IMR-90 (cell line): Measurements from ENCODE around the gene VEGFA. TPM values are rescaled to one million over a fixed set of nuclear protein-coding genes. Genes with fewer than 3 reads are reported as not detected.

Experiments used
- ATAC-seq: fragments of 200-7000 bp; cut with Tn5 transposase; 2 replicates; pipeline ENCODE4 v1.9.1; 2020; ENCODE audit warnings: low read depth, mild to moderate bottlenecking, moderate library complexity
- BruUV-seq: library from RNA; stranded (reverse); fragments of 400-500 nt; replicated peaks from 2 replicates; lab custom pipeline; 2021; lab: Mats Ljungman, UMichigan
- CTCF ChIA-PET: fragments of 300-600 bp; formaldehyde crosslinking; extraction: SDS; loops from one replicate; lab custom pipeline; 2021; ENCODE audit warnings: antibody characterized with exemption; lab: Yijun Ruan, JAX
- POLR2A ChIA-PET: fragments of 300-600 bp; sonication (Branson Sonifier 250); formaldehyde crosslinking; loops from one replicate; lab custom pipeline; 2022; ENCODE audit warnings: antibody characterized with exemption; ENCODE audit not compliant: unreplicated experiment; lab: Charles Lee
- DNase-seq: peaks from one replicate; pipeline ENCODE4 v3.0.0; 2013
- H2AFZ ChIP-seq: replicated peaks from 2 replicates; pipeline ENCODE3; 2013; ENCODE audit warnings: low read length, mild to moderate bottlenecking; ENCODE audit not compliant: poor library complexity
- H2AK5ac ChIP-seq: 2 replicates; pipeline ENCODE4 v1.6.1; 2013; ENCODE audit warnings: low read depth, low read length, inconsistent platforms
- H2AK9ac ChIP-seq: replicated peaks from 2 replicates; pipeline ENCODE3; 2013; ENCODE audit warnings: mild to moderate bottlenecking, low read depth, low read length, moderate library complexity; ENCODE audit not compliant: poor library complexity
- H2BK120ac ChIP-seq: 2 replicates; pipeline ENCODE4 v1.6.1; 2013; ENCODE audit warnings: low read depth, low read length, inconsistent platforms
- H2BK15ac ChIP-seq: 3 replicates; pipeline ENCODE4 v1.6.1; 2013; ENCODE audit warnings: low read depth, low read length, inconsistent platforms
- H2BK20ac ChIP-seq: 2 replicates; pipeline ENCODE4 v1.6.1; 2013; ENCODE audit warnings: low read depth, mild to moderate bottlenecking, inconsistent platforms, low read length, moderate library complexity
- H2BK5ac ChIP-seq: 2 replicates; pipeline ENCODE4 v1.6.1; 2013; ENCODE audit warnings: mild to moderate bottlenecking, low read depth, low read length, inconsistent platforms; ENCODE audit not compliant: poor library complexity, severe bottlenecking
- H3K14ac ChIP-seq: replicated peaks from 2 replicates; pipeline ENCODE4 v1.6.1; 2013; ENCODE audit warnings: low read depth, low read length, inconsistent platforms
- H3K18ac ChIP-seq: 2 replicates; pipeline ENCODE4 v1.6.1; 2013; ENCODE audit warnings: low read depth, low read length, control low read depth
- H3K23ac ChIP-seq: 2 replicates; pipeline ENCODE4 v1.6.1; 2013; ENCODE audit warnings: low read depth, low read length, inconsistent platforms
- H3K27ac ChIP-seq: 2 replicates; pipeline ENCODE4 v1.5.1; 2013; ENCODE audit warnings: mild to moderate bottlenecking, control low read depth, low read length; ENCODE audit not compliant: insufficient read depth
- H3K27me3 ChIP-seq: 2 replicates; pipeline ENCODE4 v1.6.1; 2013; ENCODE audit warnings: low read length; ENCODE audit not compliant: control insufficient read depth, insufficient read depth
- H3K36me3 ChIP-seq: 2 replicates; pipeline ENCODE4 v1.6.1; 2013; ENCODE audit warnings: low read length, mixed read lengths; ENCODE audit not compliant: control insufficient read depth, insufficient read depth
- H3K4ac ChIP-seq: 2 replicates; pipeline ENCODE4 v1.6.1; 2013; ENCODE audit warnings: low read depth, low read length, inconsistent platforms
- H3K4me1 ChIP-seq: 2 replicates; pipeline ENCODE4 v1.6.1; 2013; ENCODE audit warnings: low read length, mixed read lengths; ENCODE audit not compliant: control insufficient read depth, insufficient read depth
- H3K4me2 ChIP-seq: 2 replicates; pipeline ENCODE4 v1.6.1; 2013; ENCODE audit warnings: low read depth, mild to moderate bottlenecking, control low read depth, low read length, moderate library complexity
- H3K4me3 ChIP-seq: 2 replicates; pipeline ENCODE4 v1.5.1; 2013; ENCODE audit warnings: low read depth, mild to moderate bottlenecking, control low read depth, low read length, moderate library complexity; ENCODE audit not compliant: insufficient read depth
- H3K56ac ChIP-seq: 2 replicates; pipeline ENCODE4 v1.6.1; 2013; ENCODE audit warnings: low read length, inconsistent platforms; ENCODE audit not compliant: insufficient read depth; ENCODE audit errors: extremely low read depth
- H3K79me1 ChIP-seq, 2 experiments: 2 replicates each; pipeline ENCODE4 v1.6.1; 2013; ENCODE audit warnings: low read length in 2 of 2, inconsistent platforms in 1 of 2, low read depth in 1 of 2
- H3K9ac ChIP-seq: 2 replicates; pipeline ENCODE4 v1.6.1; 2013; ENCODE audit warnings: low read depth, low read length, control low read depth
- H3K9me1 ChIP-seq: 2 replicates; pipeline ENCODE4 v1.6.1; 2013; ENCODE audit warnings: low read length, inconsistent platforms; ENCODE audit not compliant: insufficient read depth
- H3K9me3 ChIP-seq: 2 replicates; pipeline ENCODE4 v1.6.1; 2013; ENCODE audit warnings: low read length; ENCODE audit not compliant: control insufficient read depth, insufficient read depth
- H4K20me1 ChIP-seq: 2 replicates; pipeline ENCODE4 v1.6.1; 2013; ENCODE audit warnings: low read length, inconsistent platforms; ENCODE audit not compliant: insufficient read depth
- H4K5ac ChIP-seq: 2 replicates; pipeline ENCODE4 v1.6.1; 2013; ENCODE audit warnings: mild to moderate bottlenecking, low read depth, low read length, control low read depth
- H4K8ac ChIP-seq, 2 experiments: 2 replicates each; pipeline ENCODE4 v1.6.1; 2013; ENCODE audit warnings: low read depth in 2 of 2, low read length in 2 of 2, control low read depth in 1 of 2, inconsistent platforms in 1 of 2
- H4K91ac ChIP-seq: 2 replicates; pipeline ENCODE4 v1.6.1; 2013; ENCODE audit warnings: low read depth, low read length, inconsistent platforms; ENCODE audit not compliant: insufficient read depth
- BHLHE40 ChIP-seq: fragments of 150-350 bp; IDR thresholded peaks from 2 replicates; pipeline ENCODE4 v1.6.1; 2016; ENCODE audit warnings: mild to moderate bottlenecking, low read depth, low read length
- CHD1 ChIP-seq: IDR thresholded peaks from 2 replicates; pipeline ENCODE4 v1.6.1; 2012; ENCODE audit warnings: low read depth, low read length, improper control_type of control experiment
- CTCF ChIP-seq: conservative IDR thresholded peaks from 2 replicates; pipeline ENCODE4 v1.5.1; 2012; ENCODE audit warnings: mild to moderate bottlenecking, low read depth, low read length, improper control_type of control experiment
- FOS ChIP-seq: fragments of 150-350 bp; IDR thresholded peaks from 2 replicates; pipeline ENCODE4 v1.6.1; 2016; ENCODE audit warnings: low read depth, low read length
- MAFK ChIP-seq: IDR thresholded peaks from 2 replicates; pipeline ENCODE4 v1.6.1; 2012; ENCODE audit warnings: low read depth, low read length, improper control_type of control experiment
- MXI1 ChIP-seq: IDR thresholded peaks from 2 replicates; pipeline ENCODE4 v1.6.1; 2012; ENCODE audit warnings: low read depth, mild to moderate bottlenecking, low read length, moderate library complexity, borderline replicate concordance
- POLR2A ChIP-seq: IDR thresholded peaks from 2 replicates; pipeline ENCODE4 v1.6.1; 2012; ENCODE audit warnings: mild to moderate bottlenecking, low read depth, low read length
- RAD21 ChIP-seq: IDR thresholded peaks from 2 replicates; pipeline ENCODE4 v1.6.1; 2012; ENCODE audit warnings: low read length, improper control_type of control experiment
- RFX5 ChIP-seq: IDR thresholded peaks from 2 replicates; pipeline ENCODE4 v1.8.0; 2012; ENCODE audit warnings: low read depth, mild to moderate bottlenecking, low read length, moderate library complexity
- SMC3 ChIP-seq: fragments of 150-350 bp; IDR thresholded peaks from 2 replicates; pipeline ENCODE4 v1.6.1; 2016; ENCODE audit warnings: low read depth, mild to moderate bottlenecking, antibody characterized with exemption, low read length, moderate library complexity
- USF2 ChIP-seq: fragments of 150-350 bp; IDR thresholded peaks from 2 replicates; pipeline ENCODE4 v1.6.1; 2017; ENCODE audit warnings: mild to moderate bottlenecking, antibody characterized with exemption, low read length, low read depth
- dilution Hi-C: fragments of 300-500 bp; cut with HindIII; formaldehyde crosslinking; loops from one replicate; pipeline ENCODE4 v1.14.3; 2018; ENCODE audit warnings: low sequenced_read_pairs; ENCODE audit not compliant: unreplicated experiment
- in situ Hi-C: fragments of 300-500 bp; cut with MboI; formaldehyde crosslinking; loops from 3 replicates; pipeline ENCODE4 v1.14.3; 2019; ENCODE audit warnings: low sequenced_read_pairs, inconsistent platforms, mixed read lengths
- intact Hi-C: fragments of 100-400 bp; cut with micrococcal nuclease; formaldehyde crosslinking; loops from 2 replicates; pipeline ENCODE4 v1.10.0; 2022
- polyA plus RNA-seq, 3 experiments: library from polyadenylated mRNA; depleted of rRNA; stranded (reverse); fragments of >200 nt; gene quantifications; 2 replicates each; pipeline ENCODE4 v1.2.3, GENCODE V29; 2012; ENCODE audit warnings: low replicate concordance in 1 of 3
- total RNA-seq: library from RNA; depleted of rRNA; stranded (reverse); fragments of >200 nt; gene quantifications from 2 replicates; pipeline ENCODE4 v1.2.3, GENCODE V29; 2012
- TF ChIP-seq, protein P1 (sequence below): fragments of 150-350 bp; IDR thresholded peaks from 2 replicates; pipeline ENCODE4 v1.6.1; 2016; ENCODE audit warnings: low read depth, mild to moderate bottlenecking, low read length, moderate library complexity, borderline replicate concordance

VEGFA gene
- total and polyA plus RNA-seq, 2 of the 4 experiments (the other 2 are of a cell fraction) = 190 to 234 TPM

- no peak for ATAC-seq
- Histone ChIP-seq H3K14ac (no peak overlapping the region), H3K27ac (no peak overlapping the region), H3K9me3 (peaks cover 2% of the 10 kb centered on the region), H2BK15ac (no peak overlapping the region), H3K27me3 (peaks cover 5% of the 10 kb centered on the region), H4K91ac (no peak overlapping the region), H3K4ac (no peak overlapping the region), H2BK5ac (no peak overlapping the region), H2BK120ac (no peak overlapping the region), H4K8ac (no peak overlapping the region), H3K56ac (no peak overlapping the region), H3K18ac (no peak overlapping the region), H3K79me1 (no peaks in the 10 kb centered on the region), H3K23ac (no peak overlapping the region), H2AK9ac (no peak overlapping the region), H3K4me1 (peaks cover 2% of the 10 kb centered on the region; the same call in 1 of the 2 replicates), H2AK5ac (no peak overlapping the region), H3K36me3 (no peaks in the 10 kb centered on the region), H4K5ac (no peak overlapping the region), H2AFZ (no peak overlapping the region), H3K9me1 (0 out of 2 replicates have a peak, but pooled peaks cover 4% of the 10 kb centered on the region), H3K4me3 (no peak overlapping the region), H3K9ac (no peak overlapping the region), H3K4me2 (no peak overlapping the region), H2BK20ac (no peak overlapping the region), H4K20me1 (no peaks in the 10 kb centered on the region)
- TF ChIP-seq CHD1 = no peak
- TF ChIP-seq FOS = no peak
- TF ChIP-seq, protein P1, sequence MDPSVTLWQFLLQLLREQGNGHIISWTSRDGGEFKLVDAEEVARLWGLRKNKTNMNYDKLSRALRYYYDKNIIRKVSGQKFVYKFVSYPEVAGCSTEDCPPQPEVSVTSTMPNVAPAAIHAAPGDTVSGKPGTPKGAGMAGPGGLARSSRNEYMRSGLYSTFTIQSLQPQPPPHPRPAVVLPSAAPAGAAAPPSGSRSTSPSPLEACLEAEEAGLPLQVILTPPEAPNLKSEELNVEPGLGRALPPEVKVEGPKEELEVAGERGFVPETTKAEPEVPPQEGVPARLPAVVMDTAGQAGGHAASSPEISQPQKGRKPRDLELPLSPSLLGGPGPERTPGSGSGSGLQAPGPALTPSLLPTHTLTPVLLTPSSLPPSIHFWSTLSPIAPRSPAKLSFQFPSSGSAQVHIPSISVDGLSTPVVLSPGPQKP = no peak
- TF ChIP-seq BHLHE40 = no peak
- no peak for TF ChIP-seq POLR2A
- TF ChIP-seq CTCF = no peak
- no peak for TF ChIP-seq RFX5
- TF ChIP-seq SMC3 = no peak
- no peak for TF ChIP-seq MXI1
- TF ChIP-seq USF2 = no peak
- TF ChIP-seq MAFK = no peak
- TF ChIP-seq RAD21 = no peak
- DNase-seq = no peak
- CTCF ChIA-PET = no interaction called here
- dilution Hi-C loops = no loop called here
- POLR2A ChIA-PET = no interaction called here
- in situ Hi-C loops = no loop called here
- BruUV-seq = no TSS peak
- intact Hi-C loops = no loop called here
These were observed 39.4 kb upstream of the VEGFA start for GRCh38 chr6:43730634-43731033.
